ENCODE data around the gene ATP8B3. TPM values are rescaled to one million over a fixed set of nuclear protein-coding genes. Genes with fewer than 3 reads are reported as not detected.
"Not testable (repeated sequence)": the region's sequence is repeated elsewhere in the genome, so short reads cannot be mapped to it uniquely, and the experiment has no call there.

The ATP8B3 gene
- total and polyA plus RNA-seq, 10 of the 15 experiments (the other 5 are each of a cell fraction or from before 2014, with no cell fraction given) = 0.13 to 1.7 (median 0.52) TPM

GRCh38 chr19:1799695-1800342 is 12.3 kb downstream of the ATP8B3 start:
- no TSS peak for BruUV-seq (replicated peaks)
- ChIA-PET CTCF (no interaction called here), RAD21 (ENCODE audit: unreplicated experiment) (interaction anchor here (0.7 kb wide), 1 partner anchor 42 kb away, joined by 3 read pairs; no protein-coding TSS in a partner anchor), SMC1A (ENCODE audit: uncharacterized antibody, unreplicated experiment) (no interaction called here), POLR2A (interaction anchor here (0.7 kb wide), 1 partner anchor 528 kb away, joined by 3 read pairs; no protein-coding TSS in a partner anchor)
- no peaks in the 10 kb centered on the region for H3K4me1 ChIP-seq (ENCODE audit: control insufficient read depth, insufficient read depth, low read length)
- ATAC-seq (no peak), FAIRE-seq (no peak), DNase-seq (ENCODE audit: low read depth, low spot score) (no peak)
- H3K79me2 ChIP-seq (ENCODE audit: control insufficient read depth, insufficient read depth, low read length) = no peaks in the 10 kb centered on the region
- 81% methylated on average over 36 of the region's 36 CpGs for WGBS (ENCODE audit: insufficient coverage, insufficient replicate concordance, low lambda C conversion rate, missing lambda C conversion rate)
- no peak overlapping the region for H3K27ac ChIP-seq (ENCODE audit: control insufficient read depth, insufficient read depth)
- H4K20me1 ChIP-seq (ENCODE audit: control insufficient read depth, insufficient read depth) = no peaks in the 10 kb centered on the region
- no peaks in the 10 kb centered on the region for H3K27me3 ChIP-seq (replicated peaks in 1 of 2; ENCODE audit: control insufficient read depth in 2 of 2, insufficient read depth in 2 of 2, low read length in 1 of 2)
- no peaks in the 10 kb centered on the region for H3K36me3 ChIP-seq (ENCODE audit: control insufficient read depth in 2 of 2, insufficient read depth in 2 of 2, low read length in 1 of 2)
- no peak overlapping the region for H3K4me3 ChIP-seq
- no peak overlapping the region for H3K9ac ChIP-seq (ENCODE audit: control insufficient read depth, insufficient read depth, low read length)
- no peaks in the 10 kb centered on the region for H3K9me3 ChIP-seq (replicated peaks; ENCODE audit: control insufficient read depth, insufficient read depth, low read length)
- TF ChIP-seq ZNF24 (IDR thresholded peaks at IDR 0.05) = no peak
- no peak for TF ChIP-seq ATF7 (IDR thresholded peaks at IDR 0.05; ENCODE audit: low read depth)
- TF ChIP-seq DPF2 (IDR thresholded peaks at IDR 0.05) = no peak
- no peak for TF ChIP-seq SP1 (IDR thresholded peaks at IDR 0.05; ENCODE audit: low read depth, low read length)
- no peak for TF ChIP-seq NRF1 (conservative IDR thresholded peaks at IDR 0.05; ENCODE audit: low read depth, low read length)
- no peak for TF ChIP-seq IKZF2 (IDR thresholded peaks at IDR 0.05)
- TF ChIP-seq, protein P1, sequence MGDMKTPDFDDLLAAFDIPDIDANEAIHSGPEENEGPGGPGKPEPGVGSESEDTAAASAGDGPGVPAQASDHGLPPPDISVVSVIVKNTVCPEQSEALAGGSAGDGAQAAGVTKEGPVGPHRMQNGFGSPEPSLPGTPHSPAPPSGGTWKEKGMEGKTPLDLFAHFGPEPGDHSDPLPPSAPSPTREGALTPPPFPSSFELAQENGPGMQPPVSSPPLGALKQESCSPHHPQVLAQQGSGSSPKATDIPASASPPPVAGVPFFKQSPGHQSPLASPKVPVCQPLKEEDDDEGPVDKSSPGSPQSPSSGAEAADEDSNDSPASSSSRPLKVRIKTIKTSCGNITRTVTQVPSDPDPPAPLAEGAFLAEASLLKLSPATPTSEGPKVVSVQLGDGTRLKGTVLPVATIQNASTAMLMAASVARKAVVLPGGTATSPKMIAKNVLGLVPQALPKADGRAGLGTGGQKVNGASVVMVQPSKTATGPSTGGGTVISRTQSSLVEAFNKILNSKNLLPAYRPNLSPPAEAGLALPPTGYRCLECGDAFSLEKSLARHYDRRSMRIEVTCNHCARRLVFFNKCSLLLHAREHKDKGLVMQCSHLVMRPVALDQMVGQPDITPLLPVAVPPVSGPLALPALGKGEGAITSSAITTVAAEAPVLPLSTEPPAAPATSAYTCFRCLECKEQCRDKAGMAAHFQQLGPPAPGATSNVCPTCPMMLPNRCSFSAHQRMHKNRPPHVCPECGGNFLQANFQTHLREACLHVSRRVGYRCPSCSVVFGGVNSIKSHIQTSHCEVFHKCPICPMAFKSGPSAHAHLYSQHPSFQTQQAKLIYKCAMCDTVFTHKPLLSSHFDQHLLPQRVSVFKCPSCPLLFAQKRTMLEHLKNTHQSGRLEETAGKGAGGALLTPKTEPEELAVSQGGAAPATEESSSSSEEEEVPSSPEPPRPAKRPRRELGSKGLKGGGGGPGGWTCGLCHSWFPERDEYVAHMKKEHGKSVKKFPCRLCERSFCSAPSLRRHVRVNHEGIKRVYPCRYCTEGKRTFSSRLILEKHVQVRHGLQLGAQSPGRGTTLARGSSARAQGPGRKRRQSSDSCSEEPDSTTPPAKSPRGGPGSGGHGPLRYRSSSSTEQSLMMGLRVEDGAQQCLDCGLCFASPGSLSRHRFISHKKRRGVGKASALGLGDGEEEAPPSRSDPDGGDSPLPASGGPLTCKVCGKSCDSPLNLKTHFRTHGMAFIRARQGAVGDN (IDR thresholded peaks at IDR 0.05) = no peak
- TF ChIP-seq MYB (IDR thresholded peaks at IDR 0.05; ENCODE audit: borderline replicate concordance, low read depth, low read length) = no peak
- TF ChIP-seq CBFB (IDR thresholded peaks at IDR 0.05; ENCODE audit: low read depth) = no peak
- in situ Hi-C loops (cut with MboI) (no loop called here), intact Hi-C loops (cut with micrococcal nuclease; ENCODE audit: unreplicated experiment) (no loop called here)
- H2AFZ ChIP-seq (ENCODE audit: control insufficient read depth, low read depth, low read length) = no peak overlapping the region
- H3K4me2 ChIP-seq (ENCODE audit: control insufficient read depth, insufficient read depth) = no peak overlapping the region

DNA sequence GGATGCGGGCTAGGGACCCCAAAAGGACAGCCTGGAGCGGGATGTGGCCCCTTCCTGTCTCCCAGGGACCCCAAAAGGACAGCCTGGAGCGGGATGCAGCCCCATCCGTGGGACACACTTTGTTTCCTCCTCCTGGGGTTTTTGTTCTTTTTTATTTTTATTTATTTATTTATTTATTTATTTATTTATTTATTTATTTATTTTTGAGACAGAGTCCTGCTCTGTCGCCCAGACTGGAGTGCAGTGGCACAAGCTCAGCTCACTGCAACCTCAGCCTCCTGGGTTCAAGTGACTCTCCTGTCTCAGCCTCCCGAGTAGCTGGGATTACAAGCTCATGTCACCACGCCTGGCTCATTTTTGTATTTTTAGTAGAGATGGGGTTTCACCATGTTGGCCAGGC is 14.8 kb downstream of the ATP8B3 start:
- H3K36me3 ChIP-seq (ENCODE audit: control insufficient read depth in 2 of 2, insufficient read depth in 2 of 2, low read length in 1 of 2); H3K79me2 ChIP-seq (ENCODE audit: control insufficient read depth, insufficient read depth, low read length); H3K27me3 ChIP-seq (replicated peaks in 1 of 2; ENCODE audit: control insufficient read depth in 2 of 2, insufficient read depth in 2 of 2, low read length in 1 of 2); H3K4me2 ChIP-seq (ENCODE audit: control insufficient read depth, insufficient read depth); BruUV-seq (replicated peaks); H3K4me3 ChIP-seq; H3K9ac ChIP-seq (ENCODE audit: control insufficient read depth, insufficient read depth, low read length); H3K27ac ChIP-seq (ENCODE audit: control insufficient read depth, insufficient read depth); POLR2A ChIA-PET; H3K4me1 ChIP-seq (ENCODE audit: control insufficient read depth, insufficient read depth, low read length); H3K9me3 ChIP-seq (replicated peaks; ENCODE audit: control insufficient read depth, insufficient read depth, low read length); H4K20me1 ChIP-seq (ENCODE audit: control insufficient read depth, insufficient read depth); DNase-seq (ENCODE audit: low read depth, low spot score); intact Hi-C loops (cut with micrococcal nuclease; ENCODE audit: unreplicated experiment); in situ Hi-C loops (cut with MboI); ATAC-seq; FAIRE-seq; H2AFZ ChIP-seq (ENCODE audit: control insufficient read depth, low read depth, low read length): not testable (repeated sequence)
- WGBS (ENCODE audit: insufficient coverage, insufficient replicate concordance, low lambda C conversion rate, missing lambda C conversion rate) = 49% methylated on average over 6 of the region's 7 CpGs
- CTCF ChIA-PET = interaction anchor here (1.0 to 1.9 kb wide), 2 partner anchors 16 to 249 kb away, joined by 5 to 7 read pairs; no protein-coding TSS in a partner anchor
- RAD21 ChIA-PET (ENCODE audit: unreplicated experiment) = interaction anchor here (1.7 kb wide), 1 partner anchor 251 kb away, joined by 4 read pairs; no protein-coding TSS in a partner anchor
- SMC1A ChIA-PET (ENCODE audit: uncharacterized antibody, unreplicated experiment) = interaction anchor here (1.2 kb wide), 1 partner anchor 29 kb away, joined by 3 read pairs; no protein-coding TSS in a partner anchor

Measured in GM12878 (cell line).